AG04449 (cell line): ENCODE data around the gene BRD3.

ENCODE experiments used
- CTCF ChIA-PET: fragments of 350-600 bp; formaldehyde crosslinking; extraction: SDS; loops from one replicate; lab custom pipeline; 2021; ENCODE audit warnings: antibody characterized with exemption; lab: Yijun Ruan, JAX
- POLR2A ChIA-PET: fragments of 400-600, 350-600 bp; formaldehyde crosslinking; extraction: SDS; loops from one replicate; lab custom pipeline; 2020; ENCODE audit warnings: antibody characterized with exemption, inconsistent platforms; lab: Yijun Ruan, JAX
- DNase-seq: peaks from one replicate; pipeline ENCODE4 v3.0.0-alpha.2; 2010; ENCODE audit warnings: low read depth, low spot score
- H3K4me3 ChIP-seq: 2 replicates; pipeline ENCODE4 v1.5.1; 2011; ENCODE audit warnings: low read depth, mild to moderate bottlenecking, control low read depth, low read length
- TF ChIP-seq, protein P1 (sequence below): IDR thresholded peaks from one replicate; pipeline ENCODE4 v1.5.1; 2011; ENCODE audit warnings: mild to moderate bottlenecking, moderate library complexity, low read length, control low read depth, inconsistent platforms; ENCODE audit not compliant: insufficient read depth; ENCODE audit errors: missing control alignments

BRD3 gene

DNA sequence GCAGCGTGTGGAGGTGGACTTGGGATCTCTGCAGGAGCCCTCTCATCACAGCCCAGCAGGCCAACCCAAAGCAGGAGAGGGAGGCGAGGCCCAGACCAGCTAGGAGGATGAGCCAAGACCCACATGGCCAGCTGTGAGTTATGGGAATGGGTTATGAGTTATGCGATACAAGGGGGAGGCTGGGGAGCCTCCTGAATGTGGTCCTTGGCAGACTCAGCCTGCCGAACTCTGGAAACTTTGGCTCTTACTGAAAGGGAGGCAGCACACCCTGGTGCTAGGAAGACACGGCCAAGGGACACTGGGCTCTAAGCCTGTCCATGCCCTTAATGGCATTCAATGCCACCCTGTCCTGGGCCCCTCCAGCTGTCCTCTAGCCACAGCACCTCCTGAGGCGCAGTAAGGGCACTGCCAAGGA lies 68.0 kb downstream of the BRD3 start:
- DNase-seq, result no peak
- TF ChIP-seq, protein P1, sequence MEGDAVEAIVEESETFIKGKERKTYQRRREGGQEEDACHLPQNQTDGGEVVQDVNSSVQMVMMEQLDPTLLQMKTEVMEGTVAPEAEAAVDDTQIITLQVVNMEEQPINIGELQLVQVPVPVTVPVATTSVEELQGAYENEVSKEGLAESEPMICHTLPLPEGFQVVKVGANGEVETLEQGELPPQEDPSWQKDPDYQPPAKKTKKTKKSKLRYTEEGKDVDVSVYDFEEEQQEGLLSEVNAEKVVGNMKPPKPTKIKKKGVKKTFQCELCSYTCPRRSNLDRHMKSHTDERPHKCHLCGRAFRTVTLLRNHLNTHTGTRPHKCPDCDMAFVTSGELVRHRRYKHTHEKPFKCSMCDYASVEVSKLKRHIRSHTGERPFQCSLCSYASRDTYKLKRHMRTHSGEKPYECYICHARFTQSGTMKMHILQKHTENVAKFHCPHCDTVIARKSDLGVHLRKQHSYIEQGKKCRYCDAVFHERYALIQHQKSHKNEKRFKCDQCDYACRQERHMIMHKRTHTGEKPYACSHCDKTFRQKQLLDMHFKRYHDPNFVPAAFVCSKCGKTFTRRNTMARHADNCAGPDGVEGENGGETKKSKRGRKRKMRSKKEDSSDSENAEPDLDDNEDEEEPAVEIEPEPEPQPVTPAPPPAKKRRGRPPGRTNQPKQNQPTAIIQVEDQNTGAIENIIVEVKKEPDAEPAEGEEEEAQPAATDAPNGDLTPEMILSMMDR, result no peak
- POLR2A ChIA-PET, result interaction anchor here (0.8 kb wide), 1 partner anchor 17 kb away, joined by 3 read pairs; no protein-coding TSS in a partner anchor
- H3K4me3 ChIP-seq, result no peak overlapping the region
- CTCF ChIA-PET, result interaction anchor here (1.3 to 3.0 kb wide), 4 partner anchors 206 to 220 kb away, joined by 3 to 24 read pairs (median 6); no protein-coding TSS in a partner anchor

DNA sequence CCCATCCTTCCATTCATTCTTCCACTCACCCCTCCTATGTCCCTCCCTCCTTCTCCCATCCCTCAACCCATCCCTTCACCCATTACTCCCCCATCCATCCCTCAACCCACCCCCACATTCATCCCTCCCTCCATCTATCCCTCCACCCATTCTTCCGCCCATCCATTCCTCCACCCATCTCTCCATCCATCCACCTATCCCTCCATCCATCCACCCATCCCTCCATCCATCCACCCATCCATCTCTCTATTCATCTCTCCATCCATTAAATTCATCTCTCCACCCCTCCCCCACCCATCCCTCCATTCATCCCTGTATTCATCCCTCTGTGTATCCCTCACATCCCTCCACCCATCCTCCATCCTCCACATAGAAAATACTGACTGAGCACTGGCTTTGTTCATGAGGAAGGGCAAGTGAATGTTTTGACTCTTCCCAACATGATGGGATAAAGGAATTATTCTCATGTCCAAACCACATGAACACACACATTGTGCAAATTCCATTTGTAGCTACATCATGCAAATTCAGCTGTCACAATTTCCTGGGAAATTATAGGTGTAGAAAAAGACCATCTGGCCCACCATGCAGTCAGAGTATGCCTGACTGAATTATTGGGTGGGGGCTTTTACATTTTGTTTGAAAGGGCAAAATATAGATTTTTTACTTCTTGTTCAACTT lies 68.8 kb downstream of the BRD3 start:
- ChIA-PET POLR2A (interaction anchor here (0.8 kb wide), 1 partner anchor 18 kb away, joined by 3 read pairs; no protein-coding TSS in a partner anchor), CTCF (interaction anchor here (1.3 to 3.0 kb wide), 4 partner anchors 206 to 219 kb away, joined by 3 to 24 read pairs (median 6); no protein-coding TSS in a partner anchor)
- H3K4me3 ChIP-seq, result no peak overlapping the region
- TF ChIP-seq, protein P1, result no peak
- DNase-seq, result peak; percentile 24

DNA sequence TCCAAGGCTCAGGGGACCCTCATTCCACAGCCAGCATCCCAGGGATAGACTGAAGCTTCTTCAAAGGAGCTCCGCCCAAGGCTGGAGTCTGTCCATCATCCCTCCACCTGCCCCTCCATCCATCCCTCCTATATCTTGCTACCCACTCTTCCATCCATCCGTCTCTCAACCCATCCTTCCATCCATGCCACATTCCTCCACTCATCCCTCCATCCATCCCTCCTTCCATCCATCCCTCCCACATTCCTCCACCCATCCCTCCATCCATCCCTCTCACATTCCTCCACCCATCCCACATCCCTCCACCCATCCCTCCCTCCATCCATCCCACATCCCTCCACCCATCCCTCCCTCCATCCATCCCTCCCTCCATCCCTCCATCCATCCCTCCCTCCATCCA lies 70.2 kb downstream of the BRD3 start:
- H3K4me3 ChIP-seq, result no peak overlapping the region
- DNase-seq, result no peak
- CTCF ChIA-PET, result interaction anchor here (1.3 to 5.5 kb wide), 4 partner anchors 8 to 217 kb away, joined by 3 to 364 read pairs (median 209); no protein-coding TSS in a partner anchor
- POLR2A ChIA-PET, result no interaction called here
- TF ChIP-seq, protein P1, result no peak

DNA sequence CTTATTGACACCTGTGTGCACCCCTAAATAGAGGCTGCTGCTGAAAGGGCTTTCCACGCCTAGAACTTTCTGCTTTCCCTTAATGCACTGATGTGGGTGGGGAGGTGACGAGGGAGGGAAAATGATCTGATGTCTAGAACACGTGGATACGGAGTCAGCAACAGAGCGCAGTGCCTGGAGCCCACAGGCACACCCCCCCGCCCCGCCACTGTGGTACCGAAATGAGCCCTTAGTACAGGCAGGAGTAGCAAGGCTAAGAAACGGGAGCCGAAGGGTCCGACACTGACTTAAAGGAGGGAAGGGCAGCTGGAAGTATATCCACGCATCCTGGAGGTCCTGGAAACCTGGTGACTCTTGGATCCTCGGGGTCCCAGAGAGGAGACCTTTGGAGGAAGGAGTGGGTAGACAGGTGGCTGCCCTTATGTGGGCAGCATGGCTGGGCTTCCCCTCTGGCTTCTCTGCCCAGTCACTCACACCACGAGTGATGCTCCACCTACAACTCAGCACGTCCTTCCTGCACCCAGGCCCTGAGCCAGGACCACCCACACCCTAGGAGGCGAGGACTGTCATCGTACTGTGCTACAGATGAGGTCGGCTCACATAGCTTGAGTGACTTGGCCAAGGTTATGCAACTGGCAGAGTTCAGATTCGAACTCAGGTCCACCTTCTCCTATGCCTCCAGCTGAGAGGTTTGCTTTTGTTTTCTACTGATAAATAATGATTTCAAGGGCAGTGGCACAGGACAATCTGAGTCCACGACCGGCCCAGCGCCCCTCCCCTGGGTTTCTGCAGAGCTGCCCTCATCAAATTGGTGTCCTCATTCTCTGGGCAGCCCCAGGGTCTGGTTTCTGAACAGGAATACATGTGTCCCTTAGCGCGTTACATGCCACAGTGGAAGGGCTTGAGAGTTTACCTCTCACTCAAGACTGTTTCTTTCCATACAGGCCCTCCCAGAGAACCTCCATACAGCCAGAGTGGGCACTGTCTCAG lies 71.0 kb downstream of the BRD3 start:
- TF ChIP-seq, protein P1, result no peak
- POLR2A ChIA-PET, result no interaction called here
- DNase-seq, result no peak
- CTCF ChIA-PET, result interaction anchor here (1.1 to 5.5 kb wide), 8 partner anchors 8 to 216 kb away, joined by 3 to 364 read pairs (median 32); no protein-coding TSS in a partner anchor
- H3K4me3 ChIP-seq, result no peak overlapping the region

DNA sequence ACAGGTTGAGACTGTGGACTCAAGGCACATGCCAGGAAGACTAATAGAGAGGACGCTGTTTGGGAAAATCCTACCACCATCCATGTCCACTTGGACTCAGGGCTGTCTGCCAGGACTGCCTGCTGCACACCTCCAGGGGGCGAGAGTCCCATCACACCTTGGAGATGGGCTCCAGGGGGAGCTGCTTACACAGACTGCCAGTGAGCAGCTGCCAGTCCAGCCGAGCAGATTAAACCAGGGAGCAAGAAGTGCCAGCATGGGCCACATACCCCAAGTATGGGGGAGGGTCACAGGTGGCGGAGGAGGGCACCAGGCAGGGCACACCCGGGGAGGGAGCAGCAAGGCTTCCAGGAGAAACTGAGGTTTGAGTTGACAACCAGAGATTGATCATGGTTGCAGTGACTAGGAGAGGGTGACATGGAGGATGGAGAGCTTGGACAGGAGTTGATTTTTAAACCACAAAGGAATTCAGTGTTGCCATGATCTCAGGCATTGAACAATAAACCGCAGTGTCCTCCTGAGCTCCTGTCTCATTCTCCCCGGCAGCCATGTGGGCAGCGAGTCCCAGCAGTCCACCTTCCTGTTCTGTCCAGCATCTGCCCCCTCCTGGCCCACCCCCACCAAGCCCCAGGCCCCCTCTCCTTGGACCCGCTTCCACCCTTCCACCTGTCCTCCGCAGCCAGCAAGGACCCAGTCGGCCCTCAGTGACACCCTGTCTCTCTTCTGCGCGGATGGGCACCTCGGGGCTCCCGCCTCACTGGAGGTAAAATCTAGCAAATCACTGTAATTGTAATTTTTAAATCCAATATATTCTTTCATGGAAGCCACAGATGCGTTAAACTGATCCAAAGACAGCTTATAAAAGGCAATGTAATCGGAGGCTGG lies 72.6 kb downstream of the BRD3 start:
- CTCF ChIA-PET, result interaction anchor here (0.7 to 5.5 kb wide), 44 partner anchors 10 to 286 kb away, joined by 3 to 364 read pairs (median 4); partner anchors contain the start of gene BRD3OS
- H3K4me3 ChIP-seq, result no peak overlapping the region
- TF ChIP-seq, protein P1, result no peak
- no peak for DNase-seq
- POLR2A ChIA-PET, result no interaction called here
